Eye (tissue), 1 donor: ENCODE results near the gene CD68.
A peak's percentile ranks its signal among the peaks of the same experiment; 100 is the strongest.

Source experiments
- DNase-seq: peaks from one replicate; pipeline ENCODE4 v3.0.0-alpha.2; 2015

CD68 gene

DNA sequence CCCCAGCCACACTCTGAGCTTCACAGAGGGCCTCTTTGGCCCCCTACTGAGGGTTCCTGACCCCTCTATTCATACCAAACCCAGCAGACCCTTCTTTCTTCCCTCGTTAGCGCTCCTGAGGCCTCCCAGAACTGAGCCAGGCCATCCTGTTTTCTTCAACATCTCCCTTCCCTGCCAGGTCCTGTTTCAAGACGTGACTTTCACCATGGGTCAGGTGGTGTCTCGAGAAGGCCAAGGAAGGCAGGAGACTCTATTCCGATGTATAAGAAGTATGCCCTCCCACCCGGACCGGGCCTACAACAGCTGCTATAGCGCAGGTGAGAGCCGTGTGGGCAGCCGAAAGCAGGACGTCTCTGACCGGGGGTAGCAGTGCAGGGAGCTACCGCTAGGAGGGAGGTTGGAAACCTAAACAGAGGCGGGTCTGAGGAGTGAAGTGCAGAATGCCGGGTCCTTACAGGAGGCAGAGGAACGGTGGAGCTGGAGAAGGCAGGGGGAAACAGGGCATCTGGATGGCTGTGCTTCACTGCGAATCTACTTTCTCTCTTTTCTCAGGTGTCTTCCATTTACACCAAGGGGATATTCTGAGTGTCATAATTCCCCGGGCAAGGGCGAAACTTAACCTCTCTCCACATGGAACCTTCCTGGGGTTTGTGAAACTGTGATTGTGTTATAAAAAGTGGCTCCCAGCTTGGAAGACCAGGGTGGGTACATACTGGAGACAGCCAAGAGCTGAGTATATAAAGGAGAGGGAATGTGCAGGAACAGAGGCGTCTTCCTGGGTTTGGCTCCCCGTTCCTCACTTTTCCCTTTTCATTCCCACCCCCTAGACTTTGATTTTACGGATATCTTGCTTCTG lies 19.0 kb upstream of the CD68 start:
- DNase-seq = peak; percentile 89

DNA sequence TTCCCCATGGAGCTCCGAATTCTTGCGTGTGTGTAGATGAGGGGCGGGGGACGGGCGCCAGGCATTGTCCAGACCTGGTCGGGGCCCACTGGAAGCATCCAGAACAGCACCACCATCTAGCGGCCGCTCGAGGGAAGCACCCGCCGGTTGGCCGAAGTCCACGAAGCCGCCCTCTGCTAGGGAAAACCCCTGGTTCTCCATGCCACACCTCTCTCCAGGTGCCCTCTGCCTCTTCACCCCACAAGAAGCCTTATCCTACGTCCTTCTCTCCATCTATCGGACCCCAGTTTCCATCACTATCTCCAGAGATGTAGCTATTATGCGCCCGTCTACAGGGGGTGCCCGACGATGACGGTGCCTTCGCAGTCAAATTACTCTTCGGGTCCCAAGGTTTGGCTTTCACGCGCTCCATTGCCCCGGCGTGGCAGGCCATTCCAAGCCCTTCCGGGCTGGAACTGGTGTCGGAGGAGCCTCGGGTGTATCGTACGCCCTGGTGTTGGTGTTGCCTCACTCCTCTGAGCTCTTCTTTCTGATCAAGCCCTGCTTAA lies 18.3 kb upstream of the CD68 start:
- peak; percentile 97 for DNase-seq

- peak; percentile 96 for DNase-seq
Observed at GRCh38 chr17:7561589-7562207, 17.7 kb upstream of the CD68 start, which contains the start of gene SENP3. Gene SENP3, plus strand, starts transcription at chr17:7561919. Its CDS starts 1,158 bp downstream, at chr17:7563077.

GRCh38 chr17:7562208-7562605 lies 17.2 kb upstream of the CD68 start:
- DNase-seq = no peak

DNA sequence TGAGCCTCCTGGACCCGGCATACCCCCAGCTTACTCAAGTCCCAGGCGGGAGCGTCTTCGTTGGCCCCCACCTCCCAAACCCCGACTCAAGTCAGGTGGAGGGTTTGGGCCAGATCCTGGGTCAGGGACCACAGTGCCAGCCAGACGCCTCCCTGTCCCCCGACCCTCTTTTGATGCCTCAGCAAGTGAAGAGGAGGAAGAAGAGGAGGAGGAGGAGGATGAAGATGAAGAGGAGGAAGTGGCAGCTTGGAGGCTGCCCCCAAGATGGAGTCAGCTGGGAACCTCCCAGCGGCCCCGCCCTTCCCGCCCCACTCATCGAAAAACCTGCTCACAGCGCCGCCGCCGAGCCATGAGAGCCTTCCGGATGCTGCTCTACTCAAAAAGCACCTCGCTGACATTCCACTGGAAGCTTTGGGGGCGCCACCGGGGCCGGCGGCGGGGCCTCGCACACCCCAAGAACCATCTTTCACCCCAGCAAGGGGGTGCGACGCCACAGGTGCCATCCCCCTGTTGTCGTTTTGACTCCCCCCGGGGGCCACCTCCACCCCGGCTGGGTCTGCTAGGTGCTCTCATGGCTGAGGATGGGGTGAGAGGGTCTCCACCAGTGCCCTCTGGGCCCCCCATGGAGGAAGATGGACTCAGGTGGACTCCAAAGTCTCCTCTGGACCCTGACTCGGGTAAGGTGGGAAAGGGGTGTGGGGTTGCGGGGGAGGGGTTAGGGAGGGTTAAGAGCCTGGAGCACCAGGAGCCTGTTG lies 16.1 kb upstream of the CD68 start:
- no peak for DNase-seq

GRCh38 chr17:7569571-7569970 lies 9.9 kb upstream of the CD68 start:
- DNase-seq = no peak

GRCh38 chr17:7570351-7570750 lies 9.1 kb upstream of the CD68 start:
- DNase-seq = no peak

GRCh38 chr17:7572338-7572587 lies 7.2 kb upstream of the CD68 start:
- no peak for DNase-seq

DNA sequence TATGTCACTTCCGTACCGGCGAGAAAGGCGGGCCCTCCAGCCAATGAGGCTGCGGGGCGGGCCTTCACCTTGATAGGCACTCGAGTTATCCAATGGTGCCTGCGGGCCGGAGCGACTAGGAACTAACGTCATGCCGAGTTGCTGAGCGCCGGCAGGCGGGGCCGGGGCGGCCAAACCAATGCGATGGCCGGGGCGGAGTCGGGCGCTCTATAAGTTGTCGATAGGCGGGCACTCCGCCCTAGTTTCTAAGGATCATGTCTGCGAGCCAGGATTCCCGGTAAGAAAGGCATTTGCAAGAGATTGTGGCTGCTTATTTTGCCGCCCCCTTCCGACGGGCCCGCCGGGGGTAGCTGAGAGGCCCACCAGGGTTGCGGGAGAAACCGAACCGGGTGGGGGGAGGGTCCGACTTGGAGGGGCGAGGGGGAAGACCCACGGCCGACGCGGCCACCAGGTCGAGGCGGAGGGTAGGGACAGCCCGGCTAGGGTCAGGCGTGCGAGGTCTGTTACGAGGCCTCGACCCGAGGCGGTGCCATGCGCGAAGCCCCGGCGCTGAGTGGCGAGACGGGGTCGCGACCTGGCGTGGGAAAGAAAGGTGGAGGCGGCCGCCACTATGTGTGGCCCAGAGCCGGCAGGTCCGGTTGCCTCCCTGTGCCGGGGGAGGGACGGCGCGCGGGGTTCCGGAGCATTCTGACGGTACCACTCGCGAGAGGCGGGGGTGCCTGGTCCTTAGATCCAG lies 6.7 kb upstream of the CD68 start:
- peak; percentile 100 for DNase-seq

- peak; percentile 96 for DNase-seq
Observed at GRCh38 chr17:7573324-7574080, 5.9 kb upstream of the CD68 start.

DNA sequence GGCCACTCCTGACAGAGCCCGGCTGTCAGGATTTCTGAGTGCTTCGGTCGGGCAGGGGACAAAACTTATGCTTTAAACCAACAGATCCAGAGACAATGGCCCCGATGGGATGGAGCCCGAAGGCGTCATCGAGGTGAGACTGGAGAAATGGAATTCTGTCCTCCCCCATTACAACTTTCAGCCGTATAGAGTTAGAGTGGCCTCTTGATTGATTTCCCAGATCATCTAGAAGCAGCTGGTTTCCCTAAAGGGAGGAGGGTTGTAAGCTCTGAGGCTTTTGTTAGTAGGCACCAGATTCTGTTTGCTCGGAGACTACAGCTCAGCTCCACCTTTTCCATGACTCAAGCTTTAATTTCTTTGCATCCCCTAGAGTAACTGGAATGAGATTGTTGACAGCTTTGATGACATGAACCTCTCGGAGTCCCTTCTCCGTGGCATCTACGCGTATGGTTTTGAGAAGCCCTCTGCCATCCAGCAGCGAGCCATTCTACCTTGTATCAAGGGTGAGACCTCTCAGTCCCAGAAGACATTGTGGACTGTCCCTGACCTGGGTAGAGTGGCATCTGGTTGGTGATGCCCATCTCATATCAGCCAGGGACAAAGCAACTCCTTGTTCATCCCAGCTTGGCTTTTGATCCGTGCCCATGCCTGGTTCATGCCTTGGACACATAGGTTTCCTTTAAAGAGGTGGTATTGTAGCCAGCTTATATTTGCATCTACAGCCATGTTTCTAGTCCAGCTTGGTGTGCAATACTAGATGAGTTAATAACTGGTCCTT lies 5.1 kb upstream of the CD68 start:
- DNase-seq = no peak

DNA sequence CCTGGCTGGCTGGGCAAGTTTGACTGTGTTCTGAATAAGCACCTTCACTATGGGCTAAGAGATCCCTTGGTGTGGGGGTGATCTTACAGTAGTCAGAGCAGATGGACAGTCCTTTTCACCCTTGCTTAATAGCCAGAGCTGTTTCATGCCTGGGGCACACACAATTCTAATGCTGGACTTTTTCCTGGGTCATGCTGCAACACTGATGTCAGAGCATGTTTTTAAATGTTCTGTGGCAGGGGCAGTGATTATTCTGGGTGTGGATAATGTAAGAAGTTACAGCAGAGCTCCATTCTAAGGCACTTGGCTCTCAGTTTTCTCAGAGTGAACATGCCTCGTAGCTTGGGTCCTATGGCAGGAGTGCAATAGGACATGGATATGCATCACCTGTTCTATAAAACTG lies 4.0 kb upstream of the CD68 start:
- no peak for DNase-seq

DNA sequence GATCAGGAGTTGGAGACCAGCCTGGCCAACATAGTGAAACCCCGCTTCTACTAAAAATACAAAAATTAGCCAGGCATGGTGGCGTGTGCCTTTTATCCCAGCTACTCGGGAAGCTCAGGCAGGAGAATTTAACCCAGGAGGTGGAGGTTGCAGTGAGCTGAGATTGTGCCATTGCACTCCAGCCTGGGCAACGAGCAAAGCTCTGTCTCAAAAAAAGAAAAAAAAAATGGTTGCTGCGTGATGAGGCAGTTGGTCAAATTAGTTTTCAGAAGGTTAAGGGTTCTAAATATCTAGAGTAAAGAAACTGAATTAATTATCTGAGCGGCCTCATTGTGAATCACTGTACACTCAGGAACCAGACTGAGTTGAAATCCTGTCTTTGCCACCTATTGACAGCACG lies 3.5 kb upstream of the CD68 start:
- no peak for DNase-seq

- no peak for DNase-seq
Observed at GRCh38 chr17:7576432-7576937, 3.0 kb upstream of the CD68 start.

DNA sequence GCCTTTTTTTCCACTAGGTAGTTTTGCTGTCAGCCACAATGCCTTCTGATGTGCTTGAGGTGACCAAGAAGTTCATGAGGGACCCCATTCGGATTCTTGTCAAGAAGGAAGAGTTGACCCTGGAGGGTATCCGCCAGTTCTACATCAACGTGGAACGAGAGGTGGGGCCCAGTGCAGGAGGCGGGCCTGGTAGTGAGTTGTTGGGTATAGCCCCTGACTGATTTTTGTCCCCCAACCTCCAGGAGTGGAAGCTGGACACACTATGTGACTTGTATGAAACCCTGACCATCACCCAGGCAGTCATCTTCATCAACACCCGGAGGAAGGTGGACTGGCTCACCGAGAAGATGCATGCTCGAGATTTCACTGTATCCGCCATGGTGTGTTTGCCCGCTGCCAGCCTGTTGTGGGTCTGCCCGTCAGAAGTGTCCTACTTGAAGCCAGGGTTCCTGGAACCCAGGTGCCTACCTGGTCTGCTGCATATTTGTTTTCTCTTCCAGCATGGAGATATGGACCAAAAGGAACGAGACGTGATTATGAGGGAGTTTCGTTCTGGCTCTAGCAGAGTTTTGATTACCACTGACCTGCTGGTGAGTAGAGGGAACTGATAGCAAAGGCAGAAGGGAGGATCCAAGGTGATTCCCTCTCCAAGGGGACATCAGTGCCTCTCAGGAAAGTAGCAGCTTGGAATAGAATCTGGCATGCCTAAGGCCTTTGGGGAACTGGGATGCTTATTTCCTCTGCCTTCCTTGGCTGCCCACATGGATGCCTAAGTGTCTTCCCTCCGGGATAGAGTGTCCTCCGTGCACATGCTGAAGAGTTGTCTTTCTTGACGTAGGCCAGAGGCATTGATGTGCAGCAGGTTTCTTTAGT lies 1.9 kb upstream of the CD68 start:
- no peak for DNase-seq

- no peak for DNase-seq
Observed at GRCh38 chr17:7579834-7580603, 581 bp downstream of the CD68 start.

DNA sequence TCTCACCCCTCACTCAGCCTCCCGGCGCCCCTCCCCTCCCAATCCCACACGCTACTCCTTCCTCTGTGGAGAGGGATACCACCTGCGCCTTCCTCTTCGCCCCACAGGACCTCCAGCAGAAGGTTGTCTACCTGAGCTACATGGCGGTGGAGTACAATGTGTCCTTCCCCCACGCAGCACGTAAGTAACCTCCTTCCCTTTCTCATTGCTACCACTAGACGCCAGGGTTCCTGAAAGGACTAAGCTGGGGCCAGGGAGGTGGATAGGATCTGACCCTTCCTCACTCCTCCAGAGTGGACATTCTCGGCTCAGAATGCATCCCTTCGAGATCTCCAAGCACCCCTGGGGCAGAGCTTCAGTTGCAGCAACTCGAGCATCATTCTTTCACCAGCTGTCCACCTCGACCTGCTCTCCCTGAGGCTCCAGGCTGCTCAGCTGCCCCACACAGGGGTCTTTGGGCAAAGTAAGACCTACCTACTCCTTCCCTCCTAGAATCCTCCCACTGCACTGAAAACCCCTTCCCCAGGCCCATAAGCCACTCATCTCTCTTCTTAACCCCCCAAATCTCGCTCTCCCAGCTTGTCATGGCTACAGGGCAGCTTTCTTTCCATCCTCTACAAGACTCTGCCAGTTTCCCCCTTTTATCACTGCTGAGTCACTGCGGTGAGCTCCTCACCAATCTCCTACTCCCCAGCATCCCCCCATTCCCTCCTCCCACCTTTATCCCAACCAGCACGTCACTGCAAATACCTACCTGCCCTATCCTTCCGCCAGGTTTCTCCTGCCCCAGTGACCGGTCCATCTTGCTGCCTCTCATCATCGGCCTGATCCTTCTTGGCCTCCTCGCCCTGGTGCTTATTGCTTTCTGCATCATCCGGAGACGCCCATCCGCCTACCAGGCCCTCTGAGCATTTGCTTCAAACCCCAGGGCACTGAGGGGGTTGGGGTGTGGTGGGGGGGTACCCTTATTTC lies 1.5 kb downstream of the CD68 start:
- DNase-seq = no peak
